H1 (cell line): Measurements from ENCODE around the gene ZNF511. TPM values are rescaled to one million over a fixed set of nuclear protein-coding genes. Genes with fewer than 3 reads are reported as not detected.
A peak's percentile ranks its signal among the peaks of the same experiment; 100 is the strongest.

Experiments used
- CTCF ChIA-PET: fragments of 300-600 bp; sonication (Branson Sonifier 250); formaldehyde crosslinking; loops from one replicate; lab custom pipeline; 2021; ENCODE audit not compliant: partially characterized antibody; lab: Charles Lee
- POLR2A ChIA-PET: fragments of 300-600 bp; sonication (Branson Sonifier 250); formaldehyde crosslinking; loops from one replicate; lab custom pipeline; 2021; ENCODE audit warnings: inconsistent platforms; ENCODE audit not compliant: partially characterized antibody; lab: Charles Lee
- DNase-seq, 2 experiments: peaks; one replicate each; pipeline versions ENCODE4 v3.0.0 to v3.0.0-alpha.2; 2010 to 2022; ENCODE audit warnings: low spot score in 2 of 2, low read depth in 1 of 2, mixed read lengths in 1 of 2
- FAIRE-seq: peaks from 2 replicates; lab custom pipeline; 2011; peaks lifted over from hg19 to GRCh38; lab: Jason Lieb, UNC
- H2AFZ ChIP-seq: 2 replicates; pipeline ENCODE4 v1.8.1; 2012; ENCODE audit warnings: low read length, inconsistent platforms
- H2AK5ac ChIP-seq: 2 replicates; pipeline ENCODE4 v1.6.1; 2013; ENCODE audit warnings: low read depth, low read length
- H2BK120ac ChIP-seq: replicated peaks from 2 replicates; pipeline ENCODE3; 2013; ENCODE audit warnings: low read depth, low read length, inconsistent platforms
- H2BK12ac ChIP-seq: 2 replicates; pipeline ENCODE4 v1.6.1; 2013; ENCODE audit warnings: low read depth, low read length
- H2BK15ac ChIP-seq: 2 replicates; pipeline ENCODE4 v1.6.1; 2013; ENCODE audit warnings: low read length
- H2BK20ac ChIP-seq: 2 replicates; pipeline ENCODE4 v1.6.1; 2013; ENCODE audit warnings: low read length
- H2BK5ac ChIP-seq: 2 replicates; pipeline ENCODE4 v1.6.1; 2013; ENCODE audit warnings: low read depth, low read length
- H3K14ac ChIP-seq: 2 replicates; pipeline ENCODE4 v1.6.1; 2013; ENCODE audit warnings: inconsistent platforms; ENCODE audit not compliant: insufficient read length
- H3K18ac ChIP-seq: 2 replicates; pipeline ENCODE4 v1.6.1; 2013; ENCODE audit warnings: low read length; ENCODE audit errors: extremely low read depth
- H3K23ac ChIP-seq: 2 replicates; pipeline ENCODE4 v1.6.1; 2013; ENCODE audit warnings: inconsistent platforms; ENCODE audit not compliant: insufficient read length
- H3K23me2 ChIP-seq: 2 replicates; pipeline ENCODE4 v1.6.1; 2013; ENCODE audit warnings: low read depth, low read length
- H3K27ac ChIP-seq: 2 replicates; pipeline ENCODE4 v1.6.1; 2011; ENCODE audit warnings: low read depth, low read length, inconsistent platforms
- H3K27me3 ChIP-seq, 4 experiments: replicated peaks in 1 of 4; 1 replicate in 1 of 4; 2 replicates in 3 of 4; pipeline versions ENCODE4 v1.6.1 to v1.8.1; 2011 to 2013; ENCODE audit warnings: low read length in 3 of 4, mild to moderate bottlenecking in 3 of 4, inconsistent platforms in 2 of 4, mixed read lengths in 2 of 4, moderate library complexity in 1 of 4; ENCODE audit not compliant: control insufficient read depth in 3 of 4, insufficient read depth in 3 of 4; ENCODE audit errors: extremely low read depth in 1 of 4
- H3K36me3 ChIP-seq, 4 experiments: 2 replicates each; pipeline versions ENCODE4 v1.6.1 to v1.8.1; 2011 to 2013; ENCODE audit warnings: mild to moderate bottlenecking in 4 of 4, low read length in 3 of 4, moderate library complexity in 2 of 4, control low read depth in 1 of 4, inconsistent platforms in 1 of 4; ENCODE audit not compliant: insufficient read depth in 4 of 4, control insufficient read depth in 2 of 4
- H3K4ac ChIP-seq: replicated peaks from 2 replicates; pipeline ENCODE3; 2013; ENCODE audit warnings: low read length, low read depth, mixed read lengths, inconsistent platforms; ENCODE audit not compliant: insufficient read length
- H3K4me1 ChIP-seq, 4 experiments: replicated peaks in 1 of 4; 1 replicate in 1 of 4; 2 replicates in 3 of 4; pipeline versions ENCODE4 v1.6.1 to v1.8.1; 2011 to 2013; ENCODE audit warnings: low read length in 3 of 4, inconsistent platforms in 2 of 4, mixed read lengths in 1 of 4; ENCODE audit not compliant: insufficient read depth in 4 of 4, control insufficient read depth in 3 of 4
- H3K4me2 ChIP-seq, 2 experiments: 2 replicates each; pipeline versions ENCODE4 v1.6.1 to v1.8.1; 2011 to 2013; ENCODE audit warnings: low read depth in 2 of 2, low read length in 2 of 2, control low read depth in 1 of 2, inconsistent platforms in 1 of 2, mild to moderate bottlenecking in 1 of 2; ENCODE audit not compliant: insufficient read depth in 1 of 2
- H3K4me3 ChIP-seq, 4 experiments: fragments of 200-600, 300-600 bp in 1 of 4; sonication (generic), shearing (Covaris generic), sonication (Bioruptor Twin) in 1 of 4; 2 replicates each; pipeline versions ENCODE4 v1.5.1 to v1.8.1; 2011 to 2016; ENCODE audit warnings: low read length in 4 of 4, low read depth in 3 of 4, control low read depth in 2 of 4, inconsistent platforms in 2 of 4, mild to moderate bottlenecking in 2 of 4, mixed read lengths in 1 of 4, moderate library complexity in 1 of 4; ENCODE audit not compliant: insufficient read depth in 2 of 4; ENCODE audit errors: extremely low read depth in 1 of 4
- H3K56ac ChIP-seq: replicated peaks from 2 replicates; pipeline ENCODE3; 2013; ENCODE audit warnings: low read depth, mild to moderate bottlenecking, mixed read lengths, low read length, inconsistent platforms; ENCODE audit not compliant: insufficient read length
- H3K79me1 ChIP-seq: 2 replicates; pipeline ENCODE4 v1.6.1; 2013; ENCODE audit warnings: low read depth, low read length, control low read depth
- H3K79me2 ChIP-seq, 2 experiments: 2 replicates each; pipeline versions ENCODE4 v1.6.1 to v1.8.1; 2012 to 2013; ENCODE audit warnings: low read length in 2 of 2, mild to moderate bottlenecking in 2 of 2, inconsistent platforms in 1 of 2; ENCODE audit not compliant: insufficient read depth in 2 of 2, control insufficient read depth in 1 of 2
- H3K9ac ChIP-seq, 4 experiments: replicated peaks in 1 of 4; 1 replicate in 1 of 4; 2 replicates in 3 of 4; pipeline versions ENCODE4 v1.6.1 to v1.8.1; 2011 to 2013; ENCODE audit warnings: low read depth in 3 of 4, low read length in 3 of 4, control low read depth in 2 of 4, mild to moderate bottlenecking in 2 of 4, moderate library complexity in 2 of 4, inconsistent platforms in 1 of 4; ENCODE audit errors: extremely low read depth in 1 of 4
- H3K9me3 ChIP-seq, 2 experiments: 2 replicates each; pipeline versions ENCODE4 v1.6.1 to v1.8.1; 2012 to 2013; ENCODE audit warnings: mild to moderate bottlenecking in 2 of 2, moderate library complexity in 2 of 2, control low read depth in 1 of 2, inconsistent platforms in 1 of 2, low read depth in 1 of 2, low read length in 1 of 2, mixed read lengths in 1 of 2; ENCODE audit not compliant: insufficient read depth in 2 of 2
- H4K20me1 ChIP-seq, 2 experiments: replicated peaks in 1 of 2; 2 replicates each; pipeline versions ENCODE3 to v1.8.1; 2011 to 2013; ENCODE audit warnings: inconsistent platforms in 2 of 2, low read length in 2 of 2, mild to moderate bottlenecking in 1 of 2; ENCODE audit not compliant: insufficient read depth in 2 of 2, control insufficient read depth in 1 of 2
- H4K5ac ChIP-seq: 2 replicates; pipeline ENCODE4 v1.6.1; 2013; ENCODE audit warnings: low read length, low read depth, mixed read lengths, inconsistent platforms; ENCODE audit not compliant: insufficient read length
- H4K8ac ChIP-seq: 2 replicates; pipeline ENCODE4 v1.8.0; 2013; ENCODE audit warnings: mild to moderate bottlenecking, moderate library complexity, low read length, inconsistent platforms; ENCODE audit not compliant: insufficient read depth; ENCODE audit errors: extremely low read depth
- H4K91ac ChIP-seq: replicated peaks from 2 replicates; pipeline ENCODE3; 2013; ENCODE audit warnings: low read length, mixed read lengths, inconsistent platforms; ENCODE audit not compliant: insufficient read length
- BCL11A ChIP-seq, 2 experiments: IDR thresholded peaks; one replicate each; pipeline ENCODE4 v1.6.1; 2011; ENCODE audit warnings: low read depth in 2 of 2, low read length in 2 of 2, mild to moderate bottlenecking in 2 of 2
- BRCA1 ChIP-seq: IDR thresholded peaks from 2 replicates; pipeline ENCODE4 v1.6.1; 2012; ENCODE audit warnings: low read depth, low read length, improper control_type of control experiment
- CREB1 ChIP-seq: IDR thresholded peaks from 2 replicates; pipeline ENCODE4 v1.6.1; 2012; ENCODE audit warnings: inconsistent platforms
- EZH2 ChIP-seq: fragments of 200-600 bp; sonication (generic); IDR thresholded peaks from 2 replicates; pipeline ENCODE4 v1.7.1; 2012; ENCODE audit warnings: low read depth, mild to moderate bottlenecking, moderate library complexity, low read length, inconsistent platforms; ENCODE audit not compliant: severe bottlenecking
- KDM1A ChIP-seq: fragments of 200-600, 300-600 bp; sonication (generic); IDR thresholded peaks from 2 replicates; pipeline ENCODE4 v1.7.1; 2016; ENCODE audit warnings: mild to moderate bottlenecking, low read length, borderline replicate concordance
- SIN3A ChIP-seq, 2 experiments: IDR thresholded peaks in 1 of 2; conservative IDR thresholded peaks in 1 of 2; 2 replicates each; pipeline ENCODE4 v1.6.1; 2011 to 2012; ENCODE audit warnings: low read length in 2 of 2, improper control_type of control experiment in 1 of 2, low read depth in 1 of 2, mild to moderate bottlenecking in 1 of 2
- SP2 ChIP-seq: IDR thresholded peaks from 2 replicates; pipeline ENCODE4 v1.6.1; 2012; ENCODE audit warnings: mild to moderate bottlenecking, low read length, inconsistent platforms
- TEAD4 ChIP-seq: IDR thresholded peaks from 2 replicates; pipeline ENCODE4 v1.6.1; 2012; ENCODE audit warnings: low read depth, low read length, inconsistent platforms, mixed read lengths
- WGBS, 2 experiments: shearing (Covaris generic) in 1 of 2; methylation state at CpG; one replicate each; pipeline versions ENCODE4 v1.1.6 to v1.1.7; 2013 to 2015; ENCODE audit warnings: low lambda C conversion rate in 2 of 2, mixed read lengths in 2 of 2, inconsistent platforms in 1 of 2, low coverage in 1 of 2, missing lambda C conversion rate in 1 of 2; ENCODE audit not compliant: insufficient replicate concordance in 2 of 2, insufficient coverage in 1 of 2, insufficient read length in 1 of 2; ENCODE audit errors: extremely low coverage in 1 of 2, missing lambda C conversion rate in 1 of 2; 5-methylcytosine and 5-hydroxymethylcytosine counted together
- polyA plus RNA-seq, 7 experiments: library from polyadenylated mRNA; depleted of rRNA in 3 of 7; stranded (reverse) in 5 of 7; unstranded in 2 of 7; fragments of >200 nt in 5 of 7; fragments of 200-250 nt in 2 of 7; gene quantifications; 1 replicate in 5 of 7; 2 replicates in 1 of 7; 4 replicates in 1 of 7; pipeline versions ENCODE4 v1.2.1 to v1.2.3, GENCODE V29; 2011 to 2013; ENCODE audit warnings: missing spikeins in 2 of 7, mixed read lengths in 2 of 7
- total RNA-seq: library from RNA; stranded (reverse); fragmentation: NEBNext Ultra II Directional; extraction: Animal tissue kit (Norgen Biotek cat#: 25700); gene quantifications from 2 replicates; pipeline ENCODE4 v1.2.1, GENCODE V29; 2021

Gene ZNF511
- total and polyA plus RNA-seq, 2 of the 8 experiments (the other 6 are each of a cell fraction or from before 2014, with no cell fraction given), result 55.4 to 71.7 TPM

- Histone ChIP-seq H2BK120ac (no peak overlapping the region), H3K27ac (no peak overlapping the region), H3K4me1 (peaks cover 0 to 18% (median 4%) of the 10 kb centered on the region in 4 experiments; a peak in 5 of 7 replicates), H2BK20ac (no peak overlapping the region), H4K5ac (no peak overlapping the region), H3K4me2 (peak overlapping the region; percentile 35 to 64), H2BK12ac (no peak overlapping the region), H3K56ac (no peak overlapping the region), H4K20me1 (peaks cover 0 to 20% of the 10 kb centered on the region in 2 experiments), H3K9ac (no peak overlapping the region), H2AK5ac (no peak overlapping the region), H3K4me3 (peak overlapping the region; percentile 7 to 58 (median 32); a peak in 7 of 8 replicates), H3K9me3 (peaks cover 0 to 12% of the 10 kb centered on the region in 2 experiments; a peak in 1 of 4 replicates), H2BK15ac (no peak overlapping the region), H4K91ac (no peak overlapping the region), H2BK5ac (no peak overlapping the region), H3K23ac (no peak overlapping the region), H3K79me1 (no peaks in the 10 kb centered on the region), H3K27me3 (peaks cover 27 to 61% (median 57%) of the 10 kb centered on the region in 4 experiments), H3K18ac (no peak overlapping the region), H3K23me2 (peaks cover 32% of the 10 kb centered on the region; the same call in 1 of the 2 replicates), H4K8ac (0 out of 2 replicates have a peak overlapping the region, but pooled peaks have one; percentile 35), H3K4ac (no peak overlapping the region), H3K36me3 (no peaks in the 10 kb centered on the region; a peak in 1 of 8 replicates), H3K79me2 (no peaks in the 10 kb centered on the region), H2AFZ (no peak overlapping the region), H3K14ac (no peak overlapping the region)
- peak; percentile 30 for TF ChIP-seq EZH2
- TF ChIP-seq TEAD4, result peak; percentile 20; the same call in 1 of the 2 replicates
- no peak for TF ChIP-seq BRCA1
- no peak for TF ChIP-seq BCL11A (IDR thresholded peaks at IDR 0.05; ENCODE audit: low read depth in 2 of 2, low read length in 2 of 2)
- TF ChIP-seq SP2, result no peak
- TF ChIP-seq CREB1, result peak; percentile 59
- TF ChIP-seq KDM1A, result no peak
- 0 out of 4 replicates have a peak, but pooled peaks of 1 of the 2 experiments have one; percentile 39 for TF ChIP-seq SIN3A (conservative IDR thresholded peaks at IDR 0.05 in 1 of 2, IDR thresholded peaks at IDR 0.05 in 1 of 2; ENCODE audit: low read depth in 1 of 2, low read length in 2 of 2)
- DNase-seq, result peak in 1 of 2 experiments; percentile 83
- ChIA-PET CTCF (interaction anchor here (0.9 to 1.5 kb wide), 2 partner anchors 12 to 26 kb away, joined by 3 to 5 read pairs; partner anchors contain the start of gene PRAP1), POLR2A (interaction anchor here (0.7 to 2.5 kb wide), 5 partner anchors 9 to 26 kb away, joined by 3 to 8 read pairs (median 8); partner anchors contain the start of genes FUOM and PRAP1)
- 14% methylated on average over 34 of the region's 75 CpGs; no CpG with 5 or more reads in 1 of the 2 experiments for WGBS, 2 experiments
- no peak for FAIRE-seq
Measured at GRCh38 chr10:133335246-133336117, 26.8 kb downstream of the ZNF511 start.
